NCI-H2196 treated with DMSO at 0.1 percent for 48 hours (cell line): ENCODE measurements around the gene CENPA.
A peak's percentile ranks its signal among the peaks of the same experiment; 100 is the strongest.
"Not testable (repeated sequence)": the region's sequence is repeated elsewhere in the genome, so short reads cannot be mapped to it uniquely, and the experiment has no call there.

Experiments
- DNase-seq: peaks from one replicate; lab custom pipeline; 2025; ENCODE audit not compliant: unreplicated experiment; lab: John Stamatoyannopoulos, UW

The CENPA gene

GRCh38 chr2:26786207-26787028 lies 562 bp downstream of the CENPA start:
- no peak for DNase-seq

DNA sequence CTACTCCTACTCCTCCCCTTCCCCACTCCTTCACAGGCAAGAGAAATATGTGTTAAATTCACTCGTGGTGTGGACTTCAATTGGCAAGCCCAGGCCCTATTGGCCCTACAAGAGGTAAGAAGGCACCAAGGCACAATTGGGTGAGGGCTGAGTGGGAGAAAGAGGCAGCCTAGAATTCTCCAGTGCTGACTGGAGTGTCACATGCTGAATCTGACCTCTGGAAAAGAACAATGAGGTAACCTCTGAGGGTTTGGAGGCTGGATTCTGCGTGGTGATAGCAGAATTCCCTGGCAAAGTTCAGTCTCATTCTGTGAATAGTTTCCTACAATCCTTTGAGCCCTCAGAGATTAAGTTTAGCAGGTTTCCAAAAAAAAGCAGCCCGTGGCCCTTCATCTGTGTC lies 6.9 kb downstream of the CENPA start:
- DNase-seq: no peak

- no peak for DNase-seq
Measured at GRCh38 chr2:26793518-26793917, 7.7 kb downstream of the CENPA start.

DNA sequence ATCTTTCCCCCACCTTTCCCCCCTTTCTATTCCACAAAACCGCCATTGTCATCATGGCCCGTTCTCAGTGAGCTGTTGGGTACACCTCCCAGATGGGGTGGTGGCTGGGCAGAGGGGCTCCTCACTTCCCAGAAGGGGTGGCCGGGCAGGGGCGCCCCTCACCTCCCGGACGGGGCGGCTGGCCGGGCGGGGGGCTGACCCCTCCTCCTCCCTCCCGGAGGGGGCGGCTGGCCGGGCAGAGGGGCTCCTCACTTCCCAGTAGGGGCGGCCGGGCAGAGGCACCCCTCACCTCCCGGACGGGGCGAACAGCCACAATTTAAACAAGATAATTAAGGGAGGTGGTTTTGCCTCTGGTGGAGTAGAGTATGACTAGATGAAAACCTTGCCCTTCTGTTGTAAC lies 9.3 kb downstream of the CENPA start:
- DNase-seq: not testable (repeated sequence)

DNA sequence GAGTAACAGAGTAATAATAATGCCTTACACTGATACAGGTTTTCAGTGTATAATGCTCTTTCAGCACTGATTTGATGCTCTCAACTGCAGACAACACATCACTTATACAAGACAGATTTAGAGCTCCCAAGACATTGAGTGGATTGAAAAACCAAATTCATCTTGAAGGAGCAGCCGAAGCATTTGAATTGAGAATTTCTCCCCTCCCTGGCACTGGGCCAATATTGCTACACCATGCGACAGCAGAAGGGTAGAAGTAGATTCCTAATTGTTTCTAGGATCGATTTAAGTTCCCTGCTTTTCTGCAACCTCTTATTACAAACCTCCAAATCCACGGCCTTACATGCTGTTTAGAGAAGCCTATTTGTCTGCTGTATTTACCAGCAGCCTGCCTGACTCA lies 15.5 kb downstream of the CENPA start:
- DNase-seq: no peak

- no peak for DNase-seq
Measured at GRCh38 chr2:26801796-26802195, 15.9 kb downstream of the CENPA start.

DNA sequence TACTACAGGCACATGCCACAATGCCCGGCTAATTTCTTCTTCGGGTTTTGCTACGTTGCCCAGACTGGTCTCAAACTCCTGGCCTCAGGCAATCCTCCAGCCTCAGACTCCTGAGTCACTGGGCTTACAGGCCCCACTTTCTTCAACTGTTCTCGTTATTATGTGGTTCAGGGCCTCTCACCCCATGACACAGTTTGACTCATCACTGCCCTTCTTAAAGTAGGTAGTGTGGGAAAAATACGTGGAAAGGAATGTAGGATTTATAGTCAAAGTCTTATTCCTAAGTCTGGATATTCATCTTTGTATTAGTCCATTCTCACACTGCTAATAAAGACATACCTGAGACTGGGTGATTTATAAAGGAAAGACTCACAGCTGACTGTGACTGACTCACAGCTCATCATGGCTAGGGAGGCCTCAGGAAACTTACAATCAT lies 19.4 kb downstream of the CENPA start:
- DNase-seq: no peak

GRCh38 chr2:26807788-26808460 lies 22.1 kb downstream of the CENPA start:
- no peak for DNase-seq

DNA sequence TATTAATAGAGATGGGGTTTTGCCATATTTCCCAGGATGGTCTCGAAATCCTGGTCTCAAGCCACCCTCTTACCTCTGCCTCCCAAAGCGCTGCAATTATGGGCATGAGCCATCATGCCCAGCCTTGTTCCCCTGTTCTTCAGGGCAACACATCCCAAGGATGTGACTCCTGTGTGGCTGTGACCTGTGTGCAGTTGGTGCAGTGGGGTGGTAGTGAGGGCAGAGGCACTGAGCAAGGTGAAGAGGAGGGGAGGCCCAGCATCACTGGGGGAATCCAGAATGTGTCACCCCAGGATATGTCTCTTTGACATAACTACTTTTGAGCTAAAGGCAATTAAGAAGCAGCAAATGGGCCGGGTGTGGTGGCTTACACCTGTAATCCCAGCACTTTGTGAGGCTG lies 23.4 kb downstream of the CENPA start:
- no peak for DNase-seq

GRCh38 chr2:26809876-26810577 lies 24.2 kb downstream of the CENPA start:
- DNase-seq: no peak

DNA sequence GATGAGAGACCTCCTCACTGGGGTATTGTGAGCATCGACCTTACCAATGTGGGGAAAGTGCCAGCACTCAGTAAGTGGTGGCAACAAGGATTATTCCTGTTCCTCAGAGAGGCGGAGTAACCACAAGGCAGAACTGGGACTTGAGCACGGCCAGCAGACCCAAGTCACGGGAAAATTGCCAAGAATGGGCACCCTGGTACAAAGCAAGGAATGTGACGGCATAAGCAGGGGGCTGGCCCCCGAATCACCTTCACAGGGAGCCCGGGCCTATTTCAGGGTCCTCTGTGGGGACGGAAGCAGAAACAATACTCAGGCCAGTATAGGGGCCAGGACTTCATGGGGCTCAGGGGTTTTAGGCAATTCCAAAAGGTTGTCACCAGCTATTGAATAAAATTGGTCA lies 25.4 kb downstream of the CENPA start:
- DNase-seq: no peak

DNA sequence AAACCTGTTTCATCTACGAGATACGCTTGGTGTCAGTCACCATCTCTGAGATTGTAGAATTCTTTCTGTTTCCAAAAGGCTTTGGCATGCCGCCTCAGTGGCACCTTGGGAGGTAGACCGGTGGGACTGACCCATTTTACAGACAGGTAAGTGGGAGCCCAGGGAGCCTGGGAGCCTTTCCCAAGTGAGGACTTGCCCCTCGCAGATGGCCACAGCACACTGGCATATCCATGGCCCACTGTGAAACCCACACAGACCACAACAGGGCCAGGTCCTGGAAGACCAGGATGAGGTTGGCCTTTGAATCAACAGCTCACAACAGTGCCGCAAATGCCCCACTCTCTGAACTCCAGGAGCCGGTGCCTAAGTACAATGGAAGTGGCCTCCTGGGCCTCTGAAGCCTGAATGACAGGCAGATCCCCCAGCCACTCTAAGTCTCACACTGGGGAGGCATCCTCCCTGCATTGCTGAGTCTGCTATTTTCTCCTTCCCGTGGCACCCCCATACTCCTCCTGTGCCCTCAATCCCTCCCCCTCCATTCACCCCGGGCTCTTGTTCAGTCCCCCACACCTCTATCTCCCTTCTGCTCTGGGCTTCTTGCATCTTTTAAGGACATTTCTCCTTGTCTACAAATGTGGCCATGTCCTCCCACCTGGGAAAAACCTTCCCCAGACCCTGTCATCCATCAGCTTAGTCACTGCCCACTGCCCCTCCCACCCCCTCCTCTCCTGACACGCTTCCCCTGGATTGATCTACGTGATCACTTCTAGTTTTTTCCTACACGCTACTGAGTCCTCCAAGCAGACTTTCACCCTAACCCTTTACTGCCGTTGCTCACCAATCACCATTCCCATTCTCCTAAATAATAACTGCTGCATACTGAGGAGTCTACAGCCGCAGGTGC lies 26.2 kb downstream of the CENPA start:
- no peak for DNase-seq

- no peak for DNase-seq
Measured at GRCh38 chr2:26812731-26813130, 26.9 kb downstream of the CENPA start.

- not testable (repeated sequence) for DNase-seq
Measured at GRCh38 chr2:26814072-26814765, 28.4 kb downstream of the CENPA start.

DNA sequence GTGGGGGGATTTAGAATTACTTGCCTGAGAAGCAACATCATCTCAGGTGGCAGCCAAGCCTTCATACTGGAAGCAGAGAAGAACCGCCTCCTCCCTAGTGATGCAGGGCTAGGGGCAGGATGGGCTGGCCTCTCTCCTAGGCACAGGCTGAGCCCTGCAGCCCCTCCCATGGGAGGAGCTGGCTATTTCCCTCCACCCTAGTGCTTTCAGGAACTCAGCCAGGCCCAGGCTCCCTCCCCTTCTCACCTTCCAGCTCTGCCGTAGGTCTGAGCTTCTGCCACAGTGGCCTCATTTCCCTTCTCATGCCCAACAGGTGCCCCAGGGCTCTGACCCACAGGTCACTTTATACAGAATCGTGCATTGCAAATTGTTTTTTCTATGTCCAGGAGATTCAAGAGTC lies 31.0 kb downstream of the CENPA start:
- DNase-seq: peak; percentile 80

DNA sequence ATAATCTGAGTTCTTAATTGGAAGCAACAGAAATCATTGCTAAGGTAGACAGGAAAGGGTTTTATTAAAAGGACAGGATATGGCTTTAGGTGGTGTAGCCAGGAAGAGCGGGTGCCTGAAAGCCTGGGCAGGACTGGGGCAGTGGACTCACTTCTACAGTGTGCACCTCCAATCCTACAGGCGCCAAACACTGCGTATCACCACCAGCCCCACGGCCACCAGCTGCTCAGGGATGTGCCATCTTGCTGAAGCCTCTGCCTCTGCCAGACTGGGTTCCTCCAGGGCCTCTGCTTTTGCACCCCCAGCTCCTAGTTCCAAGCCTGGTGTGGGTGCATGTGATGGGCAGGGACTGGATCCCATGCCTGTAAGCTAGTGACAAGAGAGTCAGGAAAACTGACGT lies 32.4 kb downstream of the CENPA start:
- no peak for DNase-seq

DNA sequence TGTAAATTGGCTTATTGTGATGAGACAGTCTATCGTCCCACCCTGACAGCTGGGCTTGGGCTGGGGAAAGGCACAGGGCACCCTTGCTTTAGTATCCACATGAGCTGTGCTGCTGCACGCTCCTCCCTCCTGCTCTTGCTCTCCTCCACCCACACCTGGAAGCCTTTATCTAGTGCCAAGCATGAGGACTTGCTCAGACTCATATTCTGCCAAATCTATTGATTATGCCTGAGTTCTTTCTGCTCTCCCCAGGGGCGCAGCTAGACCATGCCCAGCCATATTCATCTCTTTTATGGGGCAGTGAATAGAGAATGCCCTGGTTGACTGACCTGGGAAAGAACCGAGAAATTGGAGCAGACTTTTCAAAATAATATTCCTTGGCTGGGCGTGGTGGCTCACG lies 33.1 kb downstream of the CENPA start:
- DNase-seq: no peak

DNA sequence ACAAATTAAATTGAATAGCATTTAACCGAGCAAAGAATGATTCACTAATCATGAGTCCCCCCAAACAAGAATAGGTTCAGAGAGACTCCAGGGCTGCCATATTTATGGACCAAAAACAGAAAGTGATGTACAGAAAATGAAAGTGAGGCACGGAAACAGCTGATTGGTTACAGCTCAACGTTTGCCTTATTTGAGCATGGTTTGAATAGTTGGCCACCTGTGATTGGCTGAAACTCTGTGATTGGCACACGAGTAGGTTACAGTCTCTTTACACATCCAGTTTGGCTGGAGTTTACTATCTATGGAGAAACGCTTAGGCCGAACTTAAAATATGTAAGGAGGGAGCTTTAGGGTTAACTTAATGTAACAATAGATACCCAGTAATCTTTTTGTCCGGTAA lies 35.1 kb downstream of the CENPA start:
- DNase-seq: no peak

GRCh38 chr2:26822877-26823276 lies 37.0 kb downstream of the CENPA start:
- no peak for DNase-seq
